ENCODE data around the gene TEX52.
"Not testable (repeated sequence)": the region's sequence is repeated elsewhere in the genome, so short reads cannot be mapped to it uniquely, and the experiment has no call there.

The TEX52 gene

DNA sequence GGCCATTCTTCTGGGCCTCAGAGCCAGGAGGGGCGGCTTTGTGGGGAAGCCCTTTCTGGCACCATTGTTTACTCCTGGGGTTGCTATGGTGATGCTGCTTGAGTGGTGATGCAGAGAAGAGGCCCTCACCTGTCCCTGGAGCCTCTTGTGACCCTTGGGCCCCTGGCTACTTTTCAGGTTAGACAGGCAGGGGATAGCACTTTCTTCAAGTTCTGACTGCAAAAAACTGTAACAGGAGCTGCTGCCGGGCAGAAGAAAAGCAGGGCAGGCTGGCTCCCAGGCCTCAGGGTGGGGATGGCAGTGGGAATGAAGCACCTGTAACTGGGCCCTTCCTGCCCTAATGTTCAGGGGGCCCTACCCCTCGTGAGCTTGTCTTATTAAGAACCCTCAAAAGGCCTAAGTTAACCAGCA is at the start of gene TEX52:
TEX52 (minus strand) TSS at position 19 of the 411 bp plus-strand sequence; CDS start at position 6, 13 bp downstream.
- no peak for DNase-seq

GRCh38 chr12:2904260-2904659 is 47.4 kb upstream of the TEX52 start:
- DNase-seq: no peak

DNA sequence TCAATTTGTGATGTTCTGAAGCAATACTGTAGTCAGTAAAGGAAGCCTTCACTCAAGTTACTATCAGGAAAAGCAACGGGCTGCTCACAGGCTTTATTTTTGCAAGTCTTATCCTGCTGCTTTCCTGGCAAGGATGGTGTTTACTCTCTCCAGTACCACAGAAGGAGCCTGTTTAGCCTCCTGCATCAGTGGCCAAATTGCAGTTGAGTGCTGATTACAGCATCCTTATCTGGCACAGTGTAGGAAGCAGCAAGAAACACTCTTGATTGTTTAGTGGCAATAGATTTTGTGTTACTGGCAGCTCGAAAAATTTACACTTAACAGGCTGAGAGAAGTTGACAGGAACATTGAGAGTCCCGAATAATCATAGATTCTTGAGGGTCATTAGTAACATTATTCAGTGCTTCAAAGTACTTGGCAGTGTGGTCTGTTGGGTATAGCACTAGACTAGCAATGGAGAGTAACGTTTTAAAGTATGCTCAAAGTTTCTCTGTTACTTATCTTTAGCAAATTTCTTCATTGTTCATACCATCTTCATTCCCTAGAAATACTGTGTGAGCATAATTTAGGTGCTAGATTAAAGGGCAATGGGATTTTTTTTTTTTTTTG is 45.5 kb upstream of the TEX52 start:
- DNase-seq: no peak

- DNase-seq: no peak
Measured at GRCh38 chr12:2900642-2901041, 43.8 kb upstream of the TEX52 start.

DNA sequence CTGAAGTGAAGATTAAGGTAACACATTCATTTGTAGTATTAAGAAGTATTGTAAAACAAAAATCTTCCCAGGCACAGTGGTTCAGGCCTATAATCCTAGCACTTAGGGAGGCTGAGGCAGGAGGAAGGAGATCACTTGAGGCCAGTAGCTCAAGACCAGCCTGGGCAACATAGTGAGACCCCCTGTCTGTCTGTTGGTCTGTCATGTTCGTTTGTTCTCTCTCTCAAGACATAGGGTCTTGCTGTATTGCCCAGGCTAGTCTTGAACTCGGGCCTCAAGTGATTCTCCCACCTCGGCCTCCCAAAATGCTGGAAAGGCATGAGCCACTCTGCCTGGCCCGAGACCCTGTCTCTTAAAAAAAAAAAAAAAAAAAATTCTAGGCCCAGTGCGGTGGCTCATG is 40.6 kb upstream of the TEX52 start:
- no peak for DNase-seq

- no peak for DNase-seq
Measured at GRCh38 chr12:2895511-2895910, 38.7 kb upstream of the TEX52 start.

- no peak for DNase-seq
Measured at GRCh38 chr12:2895051-2895451, 38.2 kb upstream of the TEX52 start.

DNA sequence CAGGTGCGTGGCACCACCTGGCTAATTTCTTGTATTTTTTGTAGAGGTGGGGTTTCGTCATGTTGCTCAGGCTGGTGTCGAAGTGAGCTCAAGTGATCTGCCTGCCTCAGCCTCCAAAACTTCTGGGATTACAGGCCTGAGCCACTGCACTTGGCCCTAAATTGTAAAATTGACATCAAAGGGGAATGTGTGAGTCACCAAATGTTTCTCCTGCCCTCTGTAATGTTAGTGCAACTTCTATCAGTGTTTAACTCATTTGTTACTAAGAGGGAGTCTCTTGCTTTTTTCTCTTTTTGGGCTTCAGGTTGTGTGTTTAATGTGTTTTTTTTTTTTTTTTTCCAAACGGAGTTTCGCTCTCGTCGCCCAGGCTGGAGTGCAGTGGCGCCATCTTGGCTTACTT is 36.2 kb upstream of the TEX52 start:
- DNase-seq: no peak

- DNase-seq: no peak
Measured at GRCh38 chr12:2892246-2892645, 35.4 kb upstream of the TEX52 start.

- DNase-seq: peak; percentile 42
Measured at GRCh38 chr12:2891240-2892053, 34.6 kb upstream of the TEX52 start.

DNA sequence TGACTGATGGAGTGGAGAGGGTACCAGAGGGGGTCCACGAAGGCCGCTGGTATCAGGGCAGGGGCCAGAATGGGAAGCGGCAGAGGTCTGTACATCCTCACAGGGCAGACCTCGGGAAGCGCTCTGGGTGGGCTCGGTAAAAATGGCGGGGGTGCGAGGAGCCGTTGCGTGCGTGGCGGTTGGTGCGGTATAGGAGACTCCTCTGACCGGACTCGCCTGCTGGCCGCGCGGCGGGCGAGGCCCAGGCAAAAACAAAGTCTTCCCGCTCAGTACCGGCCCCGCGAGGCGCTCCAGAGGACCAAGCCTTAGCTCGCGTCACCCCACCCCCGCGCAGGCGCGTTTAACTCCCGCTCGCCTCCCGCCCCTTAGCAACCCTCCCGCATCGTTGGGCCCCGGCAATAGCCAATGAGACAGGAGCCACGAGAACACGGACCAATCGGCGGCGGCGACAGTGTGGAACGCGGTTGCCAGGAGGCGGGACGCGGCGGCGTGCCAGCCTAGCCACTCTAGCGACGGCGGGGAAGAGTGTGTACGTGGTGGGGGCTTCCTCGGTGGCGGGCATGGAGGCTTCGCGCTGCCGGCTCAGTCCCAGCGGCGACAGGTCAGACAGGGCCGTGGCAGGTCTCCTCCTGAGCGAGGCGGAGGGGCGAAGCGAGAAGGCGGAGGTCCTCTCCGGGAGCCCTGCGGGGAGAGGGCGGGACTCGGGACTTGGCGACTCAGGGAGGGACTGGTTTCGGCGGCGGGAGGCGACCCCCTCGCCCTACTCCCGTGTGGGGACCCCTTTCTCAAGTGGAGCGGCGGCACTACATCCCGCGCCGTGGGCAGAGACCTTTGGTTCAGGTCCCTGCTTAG is 33.8 kb upstream of the TEX52 start, which contains the start of gene TULP3:
TULP3 (plus strand) TSS at position 504 of the 852 bp plus-strand sequence; CDS start at position 561, 57 bp downstream.
- peak; percentile 99 for DNase-seq

- no peak for DNase-seq
Measured at GRCh38 chr12:2890001-2890387, 33.2 kb upstream of the TEX52 start.

- no peak for DNase-seq
Measured at GRCh38 chr12:2886768-2887450, 30.1 kb upstream of the TEX52 start.

GRCh38 chr12:2884810-2885209 is 28.0 kb upstream of the TEX52 start:
- DNase-seq: no peak

DNA sequence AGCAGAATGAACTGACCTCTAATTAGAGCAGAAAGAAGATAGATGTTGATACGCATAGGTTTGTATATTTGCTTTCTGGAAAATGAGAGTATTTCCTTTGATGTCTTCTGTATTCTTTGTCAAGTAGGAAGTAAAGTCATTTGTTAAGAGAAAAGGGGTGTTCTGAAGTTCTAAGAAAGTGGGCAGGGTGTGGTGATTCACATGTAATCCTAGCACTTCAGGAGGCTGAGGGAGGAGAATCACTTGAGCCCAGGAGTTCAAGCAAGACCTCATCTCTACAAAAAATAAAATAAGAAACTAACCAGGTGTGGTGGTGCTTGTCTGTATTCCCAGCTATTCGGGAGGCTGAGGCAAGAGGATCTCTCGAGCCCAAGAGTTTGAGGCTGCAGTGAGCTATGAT is 23.0 kb upstream of the TEX52 start:
- no peak for DNase-seq

- no peak for DNase-seq
Measured at GRCh38 chr12:2877953-2878732, 21.3 kb upstream of the TEX52 start.

DNA sequence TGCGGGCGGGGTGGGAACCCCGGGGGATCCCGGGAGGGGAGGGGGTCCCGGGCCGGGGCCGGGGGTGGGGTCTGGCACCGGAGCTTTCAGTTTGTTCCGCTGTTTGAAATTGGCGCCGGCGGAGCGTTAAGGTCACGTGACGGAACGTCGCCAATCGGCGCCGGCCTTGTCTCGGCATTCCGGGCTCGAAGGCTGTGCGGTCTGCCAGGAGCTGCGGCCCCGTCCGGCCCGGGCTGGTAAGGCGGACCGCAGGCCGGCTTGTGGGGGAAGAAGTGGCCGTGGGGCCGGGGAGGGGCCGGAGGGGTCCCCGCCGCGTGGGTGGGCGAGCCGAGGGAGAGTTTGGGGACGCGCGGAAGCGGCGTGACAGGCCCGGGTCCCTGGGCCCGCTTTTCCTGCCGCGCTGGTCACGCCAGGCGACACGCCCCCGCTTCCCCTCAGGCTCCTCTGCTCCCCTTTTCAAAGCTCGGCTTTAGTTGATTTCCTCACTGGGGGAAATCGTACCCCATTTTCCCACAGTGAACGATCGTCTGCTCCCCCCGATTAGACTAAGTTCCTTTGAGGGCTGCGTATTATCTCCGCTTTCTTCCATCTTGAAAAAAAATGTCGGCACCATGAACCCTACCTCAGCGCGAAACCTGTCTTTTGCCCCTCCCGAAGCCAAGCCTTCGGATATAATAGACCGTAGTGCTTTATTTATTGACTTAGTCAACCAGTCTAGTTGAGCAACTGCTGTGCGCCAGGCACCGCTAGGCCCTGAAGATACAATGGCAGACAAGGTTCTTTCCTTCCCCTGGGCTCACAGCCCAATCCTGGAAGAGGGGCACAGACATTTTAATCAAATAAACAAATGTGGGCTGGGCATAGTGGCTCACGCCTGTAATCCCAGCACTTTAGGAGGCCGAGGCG is 20.5 kb upstream of the TEX52 start, which contains the start of the genes FOXM1 and RHNO1:
FOXM1 (minus strand) TSS at position 128 of the 906 bp plus-strand sequence. CDS start 2,696 bp downstream, outside the sequence.
RHNO1 (plus strand) TSS at position 177 of the 906 bp plus-strand sequence. CDS start 8,144 bp downstream, outside the sequence.
- DNase-seq: peak; percentile 89

GRCh38 chr12:2876431-2877046 is 19.7 kb upstream of the TEX52 start:
- peak; percentile 5 for DNase-seq

DNA sequence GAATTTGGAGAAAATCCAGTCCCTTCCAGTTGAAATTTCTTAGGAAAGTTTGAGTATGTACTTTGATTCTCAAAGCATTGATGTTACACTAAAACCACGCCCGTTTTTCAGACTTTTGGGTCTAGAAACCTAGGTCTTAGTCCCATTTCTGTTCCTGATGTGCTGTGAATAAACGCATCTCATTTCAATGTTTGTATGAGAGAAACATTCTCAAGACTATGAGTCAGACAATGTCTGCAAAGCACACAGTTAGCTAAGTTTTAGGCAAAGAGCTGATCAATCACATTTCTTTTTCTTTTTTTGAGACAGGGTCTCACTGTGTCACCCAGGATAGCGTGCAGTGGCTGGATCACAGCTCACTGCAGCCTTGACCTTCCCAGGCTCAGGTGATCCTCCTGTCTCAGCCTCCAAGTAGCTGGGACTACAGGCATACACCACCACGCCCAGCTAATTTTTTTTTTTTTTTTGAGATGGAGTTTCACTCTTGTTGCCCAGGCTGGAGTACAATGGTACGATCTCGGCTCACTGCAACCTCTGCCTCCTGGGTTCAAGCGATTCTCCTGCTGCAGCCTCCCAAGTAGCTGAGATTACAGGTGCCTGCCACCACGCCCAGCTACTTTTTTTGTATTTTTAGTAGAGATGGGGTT is 12.3 kb upstream of the TEX52 start:
- DNase-seq: not testable (repeated sequence)

DNA sequence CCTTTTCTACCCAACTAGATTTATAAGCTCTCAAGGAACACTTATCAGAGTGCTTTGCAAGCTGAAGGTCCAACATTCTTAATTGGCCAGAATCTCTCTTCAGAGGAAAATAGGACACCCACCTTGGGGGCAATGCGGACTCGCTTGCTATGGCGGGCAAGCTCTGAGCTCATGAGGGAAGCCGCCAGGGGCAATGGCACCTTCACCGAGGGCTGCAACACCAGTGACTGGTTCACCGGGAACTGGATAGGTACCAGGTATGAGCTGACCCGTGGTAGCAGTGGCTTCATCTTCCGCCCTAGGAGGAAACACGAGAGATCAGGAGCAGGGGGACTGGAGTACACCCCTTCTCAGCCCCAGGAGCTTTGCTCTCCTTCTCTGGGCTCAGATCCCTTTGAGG is 7.4 kb upstream of the TEX52 start:
- no peak for DNase-seq
